GM12878 (cell line): ENCODE measurements around the gene CIAO1. TPM values are rescaled to one million over a fixed set of nuclear protein-coding genes. Genes with fewer than 3 reads are reported as not detected.

ENCODE experiments used
- CBFB ChIP-seq: IDR thresholded peaks from 2 replicates; pipeline ENCODE4 v1.6.1; 2016; ENCODE audit warnings: antibody characterized with exemption, low read depth
- CBX3 ChIP-seq: fragments of 200-600 bp; sonication (generic); IDR thresholded peaks from 2 replicates; pipeline ENCODE4 v1.6.1; 2016; ENCODE audit warnings: low read depth, borderline replicate concordance
- CREM ChIP-seq: IDR thresholded peaks from 2 replicates; pipeline ENCODE4 v1.6.1; 2014; ENCODE audit warnings: antibody characterized with exemption, low read depth
- ETV6 ChIP-seq, 2 experiments: fragments of 450-650 bp in 1 of 2; IDR thresholded peaks in 1 of 2; conservative IDR thresholded peaks in 1 of 2; 2 replicates each; pipeline ENCODE4 v1.6.1; 2014; ENCODE audit warnings: antibody characterized with exemption in 1 of 2, borderline replicate concordance in 1 of 2, low read depth in 1 of 2, mild to moderate bottlenecking in 1 of 2, moderate library complexity in 1 of 2
- FOXM1 ChIP-seq: IDR thresholded peaks from 2 replicates; pipeline ENCODE4 v1.6.1; 2012; ENCODE audit warnings: low read depth, mild to moderate bottlenecking, inconsistent platforms, low read length, moderate library complexity
- JUND ChIP-seq: IDR thresholded peaks from 2 replicates; pipeline ENCODE4 v1.6.1; 2012; ENCODE audit warnings: low read depth, mild to moderate bottlenecking, low read length, improper control_type of control experiment, moderate library complexity
- NR2C2 ChIP-seq: IDR thresholded peaks from 2 replicates; pipeline ENCODE4 v1.6.1; 2011; ENCODE audit warnings: borderline replicate concordance, low read depth; ENCODE audit not compliant: control insufficient read depth, insufficient read length
- RAD21 ChIP-seq: IDR thresholded peaks from 2 replicates; pipeline ENCODE4 v1.6.1; 2011; ENCODE audit warnings: mild to moderate bottlenecking, low read depth, low read length, moderate library complexity; ENCODE audit not compliant: insufficient read depth
- SIX5 ChIP-seq: IDR thresholded peaks from 2 replicates; pipeline ENCODE4 v1.6.1; 2011; ENCODE audit warnings: mild to moderate bottlenecking, low read depth, low read length, moderate library complexity; ENCODE audit not compliant: severe bottlenecking
- SREBF2 ChIP-seq: IDR thresholded peaks from 2 replicates; pipeline ENCODE4 v1.6.1; 2012; ENCODE audit warnings: mild to moderate bottlenecking, low read length
- SUPT20H ChIP-seq: IDR thresholded peaks from 2 replicates; pipeline ENCODE4 v1.6.1; 2011; ENCODE audit warnings: low read depth, mild to moderate bottlenecking, low read length, moderate library complexity, borderline replicate concordance; ENCODE audit not compliant: control insufficient read depth
- TARDBP ChIP-seq: IDR thresholded peaks from 2 replicates; pipeline ENCODE4 v1.6.1; 2016; ENCODE audit warnings: borderline replicate concordance
- ZNF207 ChIP-seq: fragments of 450-650 bp; IDR thresholded peaks from 2 replicates; pipeline ENCODE4 v1.6.1; 2014; ENCODE audit warnings: antibody characterized with exemption, mild to moderate bottlenecking, borderline replicate concordance
- ZZZ3 ChIP-seq: IDR thresholded peaks from 2 replicates; pipeline ENCODE4 v1.6.1; 2011; ENCODE audit warnings: low read depth; ENCODE audit not compliant: control insufficient read depth, insufficient read length
- polyA plus RNA-seq, 11 experiments: library from polyadenylated mRNA; depleted of rRNA in 4 of 11; unstranded in 6 of 11; stranded (reverse) in 5 of 11; fragments of >200 nt; fragmentation: Nextera tagmentation in 4 of 11; fragmentation: Illumina TruSeq in 1 of 11; extraction: Ambion mirVana in 4 of 11; extraction: Trizol in 1 of 11; gene quantifications; 1 replicate in 1 of 11; 2 replicates in 10 of 11; pipeline versions ENCODE4 v1.2.1 to v1.2.3, GENCODE V29; 2011 to 2016; ENCODE audit warnings: inconsistent platforms in 2 of 11, missing spikeins in 2 of 11, low read depth in 1 of 11
- total RNA-seq, 4 experiments: library from RNA; depleted of rRNA in 3 of 4; stranded (reverse); fragments of >200 nt in 3 of 4; fragmentation: Illumina TruSeq in 1 of 4; extraction: Trizol in 1 of 4; gene quantifications; 2 replicates each; pipeline versions ENCODE4 v1.2.1 to v1.2.3, GENCODE V29; 2013 to 2021
- TF ChIP-seq, protein P1 (sequence below): fragments of 150-350 bp; IDR thresholded peaks from 2 replicates; pipeline ENCODE4 v1.6.1; 2016; ENCODE audit warnings: low read depth, low read length
- TF ChIP-seq, protein P2 (sequence below): fragments of 450-650 bp; IDR thresholded peaks from 2 replicates; pipeline ENCODE4 v1.6.1; 2017; ENCODE audit warnings: antibody characterized with exemption, mild to moderate bottlenecking, moderate library complexity
- TF ChIP-seq, protein P3 (sequence below): fragments of 450-650 bp; formaldehyde crosslinking; IDR thresholded peaks from 2 replicates; pipeline ENCODE4 v1.4.0; 2022; ENCODE audit warnings: mild to moderate bottlenecking, moderate library complexity

Gene CIAO1
- total and polyA plus RNA-seq, 10 of the 15 experiments (the other 5 are each of a cell fraction or from before 2014, with no cell fraction given), result 8.3 to 89.4 (median 63.4) TPM

DNA sequence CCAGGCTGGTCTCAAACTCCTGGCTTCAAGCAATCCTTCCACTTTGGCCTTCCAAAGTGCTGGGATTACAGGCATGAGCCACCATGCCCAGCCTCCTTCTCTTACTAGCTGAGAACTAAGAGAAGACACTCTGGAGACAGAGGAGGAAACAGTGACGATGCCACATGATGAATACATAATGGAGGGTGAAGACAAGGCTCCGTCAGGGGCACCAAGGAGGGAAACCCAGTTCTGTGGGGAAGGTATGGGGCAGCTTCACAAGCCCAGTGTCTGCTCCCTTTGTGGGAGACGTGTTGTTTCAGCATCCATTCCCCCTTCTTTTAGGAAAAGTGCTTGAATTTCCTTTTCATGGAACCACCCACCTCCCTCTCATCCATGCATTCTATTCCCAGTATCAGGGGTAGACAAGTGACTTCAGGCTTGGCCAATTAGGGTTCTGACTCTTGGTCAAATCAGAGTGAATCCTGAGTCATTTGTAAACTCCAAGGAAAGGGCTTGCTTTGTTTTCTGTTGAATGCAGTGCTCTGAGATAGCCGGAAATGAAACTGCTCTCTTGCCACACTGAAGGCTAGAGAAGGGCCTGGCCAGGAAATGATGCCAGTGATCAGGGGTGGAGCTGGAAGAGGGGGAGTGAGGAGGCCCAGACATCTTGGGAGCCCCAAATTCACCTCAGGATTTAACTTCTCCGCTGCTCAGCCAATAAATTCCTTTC lies 24.0 kb upstream of the CIAO1 start (continued):
- TF ChIP-seq, protein P1, sequence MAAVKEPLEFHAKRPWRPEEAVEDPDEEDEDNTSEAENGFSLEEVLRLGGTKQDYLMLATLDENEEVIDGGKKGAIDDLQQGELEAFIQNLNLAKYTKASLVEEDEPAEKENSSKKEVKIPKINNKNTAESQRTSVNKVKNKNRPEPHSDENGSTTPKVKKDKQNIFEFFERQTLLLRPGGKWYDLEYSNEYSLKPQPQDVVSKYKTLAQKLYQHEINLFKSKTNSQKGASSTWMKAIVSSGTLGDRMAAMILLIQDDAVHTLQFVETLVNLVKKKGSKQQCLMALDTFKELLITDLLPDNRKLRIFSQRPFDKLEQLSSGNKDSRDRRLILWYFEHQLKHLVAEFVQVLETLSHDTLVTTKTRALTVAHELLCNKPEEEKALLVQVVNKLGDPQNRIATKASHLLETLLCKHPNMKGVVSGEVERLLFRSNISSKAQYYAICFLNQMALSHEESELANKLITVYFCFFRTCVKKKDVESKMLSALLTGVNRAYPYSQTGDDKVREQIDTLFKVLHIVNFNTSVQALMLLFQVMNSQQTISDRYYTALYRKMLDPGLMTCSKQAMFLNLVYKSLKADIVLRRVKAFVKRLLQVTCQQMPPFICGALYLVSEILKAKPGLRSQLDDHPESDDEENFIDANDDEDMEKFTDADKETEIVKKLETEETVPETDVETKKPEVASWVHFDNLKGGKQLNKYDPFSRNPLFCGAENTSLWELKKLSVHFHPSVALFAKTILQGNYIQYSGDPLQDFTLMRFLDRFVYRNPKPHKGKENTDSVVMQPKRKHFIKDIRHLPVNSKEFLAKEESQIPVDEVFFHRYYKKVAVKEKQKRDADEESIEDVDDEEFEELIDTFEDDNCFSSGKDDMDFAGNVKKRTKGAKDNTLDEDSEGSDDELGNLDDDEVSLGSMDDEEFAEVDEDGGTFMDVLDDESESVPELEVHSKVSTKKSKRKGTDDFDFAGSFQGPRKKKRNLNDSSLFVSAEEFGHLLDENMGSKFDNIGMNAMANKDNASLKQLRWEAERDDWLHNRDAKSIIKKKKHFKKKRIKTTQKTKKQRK, result no peak
- TF ChIP-seq NR2C2, result no peak
- no peak for TF ChIP-seq SIX5
- no peak for TF ChIP-seq FOXM1
- no peak for TF ChIP-seq SREBF2
- TF ChIP-seq CBX3, result no peak
- TF ChIP-seq SUPT20H, result no peak
- TF ChIP-seq, protein P2, sequence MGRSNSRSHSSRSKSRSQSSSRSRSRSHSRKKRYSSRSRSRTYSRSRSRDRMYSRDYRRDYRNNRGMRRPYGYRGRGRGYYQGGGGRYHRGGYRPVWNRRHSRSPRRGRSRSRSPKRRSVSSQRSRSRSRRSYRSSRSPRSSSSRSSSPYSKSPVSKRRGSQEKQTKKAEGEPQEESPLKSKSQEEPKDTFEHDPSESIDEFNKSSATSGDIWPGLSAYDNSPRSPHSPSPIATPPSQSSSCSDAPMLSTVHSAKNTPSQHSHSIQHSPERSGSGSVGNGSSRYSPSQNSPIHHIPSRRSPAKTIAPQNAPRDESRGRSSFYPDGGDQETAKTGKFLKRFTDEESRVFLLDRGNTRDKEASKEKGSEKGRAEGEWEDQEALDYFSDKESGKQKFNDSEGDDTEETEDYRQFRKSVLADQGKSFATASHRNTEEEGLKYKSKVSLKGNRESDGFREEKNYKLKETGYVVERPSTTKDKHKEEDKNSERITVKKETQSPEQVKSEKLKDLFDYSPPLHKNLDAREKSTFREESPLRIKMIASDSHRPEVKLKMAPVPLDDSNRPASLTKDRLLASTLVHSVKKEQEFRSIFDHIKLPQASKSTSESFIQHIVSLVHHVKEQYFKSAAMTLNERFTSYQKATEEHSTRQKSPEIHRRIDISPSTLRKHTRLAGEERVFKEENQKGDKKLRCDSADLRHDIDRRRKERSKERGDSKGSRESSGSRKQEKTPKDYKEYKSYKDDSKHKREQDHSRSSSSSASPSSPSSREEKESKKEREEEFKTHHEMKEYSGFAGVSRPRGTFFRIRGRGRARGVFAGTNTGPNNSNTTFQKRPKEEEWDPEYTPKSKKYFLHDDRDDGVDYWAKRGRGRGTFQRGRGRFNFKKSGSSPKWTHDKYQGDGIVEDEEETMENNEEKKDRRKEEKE, result no peak
- no peak for TF ChIP-seq CBFB
- peak; percentile 70 for TF ChIP-seq CREM
- TF ChIP-seq ETV6 (conservative IDR thresholded peaks at IDR 0.05 in 1 of 2, IDR thresholded peaks at IDR 0.05 in 1 of 2; ENCODE audit: borderline replicate concordance in 1 of 2, low read depth in 1 of 2), result peak in 1 of 2 experiments; percentile 97; a peak in 2 of 4 replicates
- TF ChIP-seq ZNF207, result no peak
- no peak for TF ChIP-seq ZZZ3
- 0 out of 2 replicates have a peak, but pooled peaks have one; percentile 17 for TF ChIP-seq RAD21
- 0 out of 2 replicates have a peak, but pooled peaks have one; percentile 58 for TF ChIP-seq JUND
- TF ChIP-seq, protein P3, sequence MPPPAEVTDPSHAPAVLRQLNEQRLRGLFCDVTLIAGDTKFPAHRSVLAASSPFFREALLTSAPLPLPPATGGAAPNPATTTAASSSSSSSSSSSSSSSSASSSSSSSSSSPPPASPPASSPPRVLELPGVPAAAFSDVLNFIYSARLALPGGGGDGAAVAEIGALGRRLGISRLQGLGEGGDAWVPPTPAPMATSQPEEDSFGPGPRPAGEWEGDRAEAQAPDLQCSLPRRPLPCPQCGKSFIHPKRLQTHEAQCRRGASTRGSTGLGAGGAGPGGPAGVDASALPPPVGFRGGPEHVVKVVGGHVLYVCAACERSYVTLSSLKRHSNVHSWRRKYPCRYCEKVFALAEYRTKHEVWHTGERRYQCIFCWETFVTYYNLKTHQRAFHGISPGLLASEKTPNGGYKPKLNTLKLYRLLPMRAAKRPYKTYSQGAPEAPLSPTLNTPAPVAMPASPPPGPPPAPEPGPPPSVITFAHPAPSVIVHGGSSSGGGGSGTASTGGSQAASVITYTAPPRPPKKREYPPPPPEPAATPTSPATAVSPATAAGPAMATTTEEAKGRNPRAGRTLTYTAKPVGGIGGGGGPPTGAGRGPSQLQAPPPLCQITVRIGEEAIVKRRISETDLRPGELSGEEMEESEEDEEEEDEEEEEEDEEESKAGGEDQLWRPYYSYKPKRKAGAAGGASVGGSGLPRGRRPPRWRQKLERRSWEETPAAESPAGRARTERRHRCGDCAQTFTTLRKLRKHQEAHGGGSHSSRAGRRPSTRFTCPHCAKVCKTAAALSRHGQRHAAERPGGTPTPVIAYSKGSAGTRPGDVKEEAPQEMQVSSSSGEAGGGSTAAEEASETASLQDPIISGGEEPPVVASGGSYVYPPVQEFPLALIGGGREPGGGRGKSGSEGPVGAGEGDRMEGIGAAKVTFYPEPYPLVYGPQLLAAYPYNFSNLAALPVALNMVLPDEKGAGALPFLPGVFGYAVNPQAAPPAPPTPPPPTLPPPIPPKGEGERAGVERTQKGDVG (CRISPR knock-in tag), result no peak
- no peak for TF ChIP-seq TARDBP
